ENCODE measurements around the gene MFAP3L.

MFAP3L gene

DNA sequence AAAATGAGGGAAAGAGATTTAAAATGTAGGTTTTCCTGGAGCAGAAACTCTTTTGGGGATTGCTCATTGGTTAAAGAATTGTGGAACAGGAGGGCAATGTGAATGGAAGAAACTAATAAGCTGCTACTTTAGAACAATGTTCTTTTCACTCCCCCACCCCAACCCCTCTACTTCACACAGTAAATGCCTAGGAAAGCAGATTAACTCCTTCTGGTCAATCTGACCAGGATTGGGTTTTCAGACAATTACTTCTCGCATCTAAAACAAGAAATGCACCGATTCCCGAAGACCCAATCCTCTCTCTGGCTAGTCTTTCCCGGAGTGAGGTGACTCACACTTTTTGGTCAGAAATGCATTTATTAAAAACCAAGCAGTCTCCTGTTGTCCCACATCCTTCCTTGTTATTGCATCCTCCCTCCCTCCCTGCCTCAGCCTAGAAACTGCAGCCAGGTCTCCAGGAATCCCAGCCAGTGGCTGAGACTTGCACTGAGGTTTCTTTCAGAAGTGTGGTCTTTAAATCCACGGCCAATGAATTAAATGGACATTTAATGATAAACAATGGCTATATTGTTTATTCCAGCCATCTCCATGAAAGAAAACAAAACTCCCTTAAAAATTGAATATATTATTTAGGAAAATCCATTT lies 21.4 kb downstream of the MFAP3L start:
- Mint-ChIP-seq H3K9me3 (no peaks in the 10 kb centered on the region), H3K27ac (no peak overlapping the region), H3K4me1 (peaks cover 13% of the 10 kb centered on the region), H3K27me3 (no peaks in the 10 kb centered on the region), H3K4me3 (no peak overlapping the region)
- DNase-seq (no peak), ATAC-seq (no peak)

DNA sequence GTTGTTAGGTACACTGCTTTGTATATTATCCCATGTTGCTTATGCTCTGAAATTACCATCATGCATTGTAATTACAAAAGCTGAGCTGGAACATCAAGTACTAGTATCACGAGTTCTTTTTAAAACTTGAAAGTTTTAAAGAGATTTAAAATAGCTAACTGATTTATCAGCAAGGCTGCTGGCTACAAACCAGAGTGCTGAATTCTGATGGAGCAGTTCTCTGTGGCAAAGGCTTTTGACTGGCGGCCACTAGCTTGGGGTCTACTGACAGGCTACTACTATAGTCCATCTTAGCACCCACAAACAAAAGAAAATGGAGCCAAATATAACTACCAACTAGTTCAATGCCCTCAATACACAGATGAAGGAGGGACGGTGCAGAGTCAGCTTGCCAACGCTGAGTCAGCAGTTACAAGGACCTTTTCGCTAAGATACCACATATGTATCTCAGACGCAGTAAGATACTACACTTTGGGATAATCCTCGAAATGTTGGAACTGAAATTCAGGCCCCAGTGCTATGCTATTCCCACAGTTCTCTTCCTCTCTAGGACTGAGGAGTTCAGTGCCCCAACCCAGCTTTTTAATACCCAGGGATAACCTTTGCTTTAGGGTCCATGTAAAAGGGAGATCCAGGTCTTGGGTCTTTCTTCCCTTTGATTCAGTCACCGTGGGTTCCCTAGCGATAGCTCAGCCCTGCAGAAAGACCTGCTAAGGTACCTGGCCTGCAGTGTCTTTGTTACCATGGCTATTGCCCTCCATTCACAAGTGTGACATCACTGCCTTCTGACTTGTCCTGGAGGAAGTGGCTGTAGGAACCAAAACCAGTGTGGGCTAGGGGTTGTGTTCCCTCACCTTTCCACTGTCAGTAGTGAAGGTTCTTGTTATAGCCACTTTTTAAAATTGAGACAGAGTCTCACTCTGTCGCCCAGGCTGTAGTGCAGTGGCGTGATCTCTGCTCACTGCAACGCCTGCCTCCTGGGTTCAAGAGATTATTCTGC lies 22.8 kb downstream of the MFAP3L start:
- H3K27ac Mint-ChIP-seq = peak overlapping the region in 1 of 2 donors; percentile 27
- H3K27me3 Mint-ChIP-seq = no peaks in the 10 kb centered on the region
- ATAC-seq (no peak), DNase-seq (no peak)
- H3K9me3 Mint-ChIP-seq = no peaks in the 10 kb centered on the region
- H3K4me1 Mint-ChIP-seq = peaks cover 9% of the 10 kb centered on the region
- no peak overlapping the region for H3K4me3 Mint-ChIP-seq

DNA sequence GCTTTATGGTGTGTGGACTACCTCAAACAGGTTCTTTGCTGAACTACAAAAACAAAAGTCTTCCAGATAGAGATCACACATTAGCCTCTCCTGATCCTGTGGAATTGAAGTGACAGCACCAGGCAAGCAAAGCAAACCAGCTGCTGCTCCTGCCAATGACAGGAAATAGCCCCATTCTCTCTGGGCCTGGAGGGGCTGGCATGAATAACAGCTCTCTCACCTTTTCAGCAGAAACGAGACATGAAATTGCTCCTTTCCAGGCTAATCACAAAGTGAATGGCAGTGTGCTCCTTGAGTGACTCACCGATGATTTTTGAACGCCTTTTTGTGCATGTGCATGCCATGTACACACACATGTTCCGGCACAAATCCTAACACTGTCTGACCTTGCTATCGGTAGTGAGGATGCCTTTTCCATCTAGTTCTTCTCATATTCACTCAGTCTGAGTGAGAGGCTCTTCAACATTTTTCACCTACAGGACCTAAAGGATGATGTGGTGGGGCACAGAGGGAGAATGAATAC lies 24.4 kb downstream of the MFAP3L start:
- Mint-ChIP-seq H3K27me3 (no peaks in the 10 kb centered on the region), H3K9me3 (no peaks in the 10 kb centered on the region), H3K4me1 (no peaks in the 10 kb centered on the region), H3K4me3 (no peak overlapping the region), H3K27ac (no peak overlapping the region)
- no peak for DNase-seq
- ATAC-seq = no peak

DNA sequence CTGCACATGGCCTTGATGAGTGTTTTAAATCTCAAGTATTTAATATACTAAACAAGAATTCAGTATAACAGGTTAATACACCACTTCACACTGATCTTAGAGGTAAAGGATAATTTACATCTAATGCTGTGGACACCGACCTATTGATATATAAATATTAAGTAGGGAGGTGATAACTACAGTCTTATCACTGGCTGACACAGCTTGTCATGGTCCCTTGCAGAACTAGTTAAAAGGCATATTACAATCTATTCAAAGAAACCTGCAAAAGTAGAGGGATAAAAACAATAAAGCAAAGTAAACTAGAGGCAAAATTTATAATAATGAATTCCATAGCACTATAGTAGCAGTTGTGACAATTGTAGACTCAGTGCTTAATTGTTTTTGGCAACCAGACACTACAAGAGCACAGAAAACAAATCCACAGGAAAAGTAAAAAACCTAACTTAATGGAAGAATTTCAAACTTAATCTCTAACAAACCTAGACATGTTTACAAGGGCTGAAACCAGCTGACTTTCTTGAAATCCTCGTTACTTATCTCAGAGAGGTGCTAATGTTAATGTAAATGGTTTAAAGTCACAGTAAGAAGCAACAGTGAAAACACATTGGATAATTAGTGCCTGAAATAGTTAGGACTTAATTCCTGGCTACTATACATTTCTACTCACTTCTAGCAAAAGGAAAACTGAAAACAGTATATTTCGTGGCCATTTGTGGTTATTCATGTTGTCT lies 25.0 kb downstream of the MFAP3L start:
- Mint-ChIP-seq H3K4me1 (no peaks in the 10 kb centered on the region), H3K27ac (no peak overlapping the region), H3K27me3 (no peaks in the 10 kb centered on the region), H3K4me3 (no peak overlapping the region), H3K9me3 (no peaks in the 10 kb centered on the region)
- ATAC-seq = no peak
- no peak for DNase-seq

DNA sequence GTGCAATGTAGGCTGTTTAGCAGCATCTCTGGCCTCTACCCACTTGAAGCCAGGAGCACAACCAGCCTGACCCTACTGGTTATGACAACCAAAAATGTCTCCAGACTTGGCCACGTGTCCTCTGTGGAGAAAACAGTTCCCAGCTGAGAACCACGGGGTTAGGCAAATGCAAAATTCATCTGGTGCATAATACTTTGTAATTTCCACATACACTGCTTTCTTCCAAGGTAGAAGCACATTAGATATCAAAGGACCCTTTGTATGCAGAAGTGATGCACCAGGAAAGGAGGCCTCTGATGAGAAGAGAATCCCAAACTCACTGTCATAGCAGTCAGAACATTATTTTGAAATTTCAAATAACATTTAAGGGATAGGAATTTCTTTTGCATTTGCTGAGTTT lies 26.3 kb downstream of the MFAP3L start:
- Mint-ChIP-seq H3K4me3 (no peak overlapping the region), H3K9me3 (no peaks in the 10 kb centered on the region), H3K27me3 (no peaks in the 10 kb centered on the region), H3K27ac (no peak overlapping the region), H3K4me1 (no peaks in the 10 kb centered on the region)
- DNase-seq = no peak
- no peak for ATAC-seq

DNA sequence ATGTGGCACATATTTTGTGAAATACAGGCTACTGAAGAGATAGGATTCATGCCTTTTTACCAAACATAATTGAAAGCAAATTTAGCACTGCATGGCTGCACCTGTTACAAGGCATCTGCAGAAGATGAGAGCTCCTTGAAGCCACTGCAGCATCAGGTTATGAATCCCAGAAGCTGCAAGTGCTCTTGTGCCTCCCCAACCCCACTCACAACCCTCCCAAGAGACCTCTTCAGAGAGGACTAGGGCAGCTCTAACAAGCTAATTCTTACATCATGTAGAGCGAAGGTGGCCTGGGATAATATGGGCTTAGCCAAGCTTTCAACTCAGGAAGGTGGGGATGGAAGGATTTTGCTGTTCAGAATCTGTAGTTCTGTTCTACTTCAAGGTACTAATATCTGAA lies 27.2 kb downstream of the MFAP3L start:
- Mint-ChIP-seq H3K27ac (no peak overlapping the region), H3K4me3 (no peak overlapping the region), H3K4me1 (no peaks in the 10 kb centered on the region), H3K27me3 (no peaks in the 10 kb centered on the region), H3K9me3 (no peaks in the 10 kb centered on the region)
- DNase-seq (no peak), ATAC-seq (no peak)

DNA sequence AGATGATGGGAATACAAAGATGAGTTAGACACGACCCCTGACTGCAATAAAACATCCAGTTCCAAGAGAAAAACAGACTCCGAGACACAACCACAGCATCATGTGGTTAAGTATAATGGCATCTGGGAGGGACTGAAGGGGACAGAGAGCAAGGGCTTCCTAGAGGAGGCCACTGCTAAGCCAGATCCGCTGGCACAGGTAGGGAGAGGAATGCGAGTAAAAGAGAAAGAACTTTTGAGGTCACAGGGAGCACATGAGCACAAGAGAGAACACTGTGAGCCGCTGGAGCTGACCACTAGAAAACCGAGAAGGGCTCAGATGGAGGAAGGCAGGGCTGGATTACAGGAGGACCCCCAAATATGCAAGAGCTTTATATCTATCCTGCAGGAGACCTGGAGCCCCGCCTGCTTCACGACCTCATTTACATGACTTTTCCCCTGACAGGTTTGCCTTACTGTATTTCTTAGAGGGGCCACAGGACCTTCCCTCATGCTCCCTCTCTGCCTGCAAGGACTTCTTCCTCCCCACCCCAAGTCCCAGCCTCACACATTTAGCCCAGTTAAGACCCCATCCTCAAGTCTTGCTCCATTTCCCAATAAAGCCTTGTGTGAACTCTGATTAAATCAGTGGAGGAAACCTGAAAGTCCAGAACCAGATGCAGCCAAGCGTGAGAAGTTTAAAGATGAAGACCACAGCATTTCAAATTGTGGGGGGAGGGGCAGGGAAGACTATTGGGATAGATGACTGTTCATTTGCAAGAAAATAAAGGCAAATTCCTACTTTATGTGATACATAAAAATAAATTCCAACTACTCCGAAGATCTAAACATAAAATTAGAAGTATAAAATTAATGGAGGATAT lies 29.6 kb downstream of the MFAP3L start:
- Mint-ChIP-seq H3K27me3 (no peaks in the 10 kb centered on the region), H3K27ac (no peak overlapping the region), H3K4me3 (no peak overlapping the region), H3K4me1 (no peaks in the 10 kb centered on the region), H3K9me3 (peaks cover 0 to 6% of the 10 kb centered on the region in 2 donors)
- no peak for DNase-seq
- no peak for ATAC-seq

DNA sequence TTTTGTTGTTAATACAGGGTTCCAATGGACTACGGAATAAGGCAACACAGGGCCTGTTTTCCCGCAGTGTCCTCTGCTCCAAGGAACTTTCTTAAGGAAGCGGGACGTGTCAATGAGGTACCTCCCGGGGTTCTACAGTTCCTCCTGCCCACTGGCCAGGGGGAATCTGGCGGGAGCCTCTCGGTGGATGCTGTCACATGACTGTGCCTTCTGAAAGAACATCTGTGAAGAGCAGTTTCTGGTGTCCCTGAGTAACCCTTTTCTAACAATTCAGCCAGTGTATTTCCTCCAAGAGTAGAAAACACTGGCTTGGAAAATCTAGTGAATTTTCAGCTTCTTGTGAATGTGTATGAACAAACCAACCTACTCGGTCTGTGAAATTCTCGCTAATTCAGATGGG lies 32.7 kb downstream of the MFAP3L start:
- Mint-ChIP-seq H3K9me3 (peaks cover 0 to 6% of the 10 kb centered on the region in 2 donors), H3K4me1 (no peaks in the 10 kb centered on the region)

DNA sequence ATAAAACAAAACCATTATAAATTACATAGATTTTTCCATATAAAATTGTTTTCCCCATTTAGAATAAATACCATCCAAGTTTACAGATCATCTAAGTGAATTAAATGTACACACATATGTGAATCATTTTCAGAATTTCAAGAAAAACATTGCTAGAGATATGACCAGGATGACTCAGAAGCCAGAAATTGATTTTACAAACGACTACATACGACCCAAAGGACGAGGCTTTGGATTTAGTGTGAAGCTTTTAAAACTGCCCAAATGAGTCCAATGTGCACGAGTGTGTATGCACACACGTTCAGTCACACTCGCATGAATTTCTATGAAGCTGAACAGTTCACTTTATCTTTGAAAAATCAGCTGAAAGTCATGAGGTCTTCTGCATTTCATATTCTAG lies 37.9 kb downstream of the MFAP3L start:
- no peak overlapping the region for H3K4me3 Mint-ChIP-seq
- no peak for DNase-seq

More for the DNA sequence above, 32.7 kb downstream of the MFAP3L start:
- Mint-ChIP-seq H3K27ac (no peak overlapping the region), H3K4me3 (no peak overlapping the region), H3K27me3 (no peaks in the 10 kb centered on the region)
- DNase-seq (no peak), ATAC-seq (no peak)

DNA sequence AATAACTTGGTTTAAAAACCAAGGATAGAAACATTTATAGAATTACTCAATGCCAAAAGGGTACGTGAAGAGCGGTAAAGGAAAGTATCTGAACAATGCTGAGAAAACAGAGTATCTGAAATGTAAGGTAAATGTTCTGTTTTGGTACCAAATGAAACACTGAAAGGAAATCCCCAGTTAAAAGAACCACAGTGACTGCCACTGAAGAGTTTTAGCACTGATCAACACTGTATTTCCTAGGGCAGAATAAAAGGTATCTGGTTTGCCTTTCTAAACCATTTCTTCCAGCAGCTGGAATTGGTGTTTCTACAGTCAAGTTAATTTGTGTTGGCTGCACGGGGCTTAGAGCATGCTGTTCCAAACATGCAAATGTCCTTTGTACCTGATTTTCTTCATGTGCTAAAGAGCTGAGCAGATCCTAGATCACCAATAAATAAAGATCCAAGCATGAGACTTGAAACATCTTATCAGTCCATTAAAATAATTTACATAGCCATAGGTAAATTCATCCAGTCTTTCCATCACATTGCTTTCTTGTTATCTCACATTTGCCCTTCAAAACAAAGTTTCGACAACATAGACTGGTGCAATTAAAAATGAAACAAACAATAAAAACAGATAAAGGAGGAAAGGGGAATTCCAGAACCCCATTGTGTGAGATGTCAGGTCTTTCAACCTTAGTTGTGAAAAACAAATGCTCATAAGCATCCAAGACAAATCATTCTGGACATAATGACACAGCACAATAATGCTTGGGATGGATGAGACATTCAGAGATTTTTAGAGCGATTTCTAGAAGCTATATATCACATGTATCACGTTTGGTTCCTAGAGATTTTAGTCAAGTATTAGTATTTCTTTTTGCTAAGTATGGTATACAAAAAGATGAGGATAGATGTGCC lies 38.6 kb downstream of the MFAP3L start:
- Mint-ChIP-seq H3K9me3 (peaks cover 0 to 6% of the 10 kb centered on the region in 2 donors), H3K4me1 (no peaks in the 10 kb centered on the region), H3K27ac (no peak overlapping the region), H3K4me3 (no peak overlapping the region), H3K27me3 (peaks cover 7% of the 10 kb centered on the region)
- DNase-seq (no peak), ATAC-seq (no peak)

More for the DNA sequence above, 37.9 kb downstream of the MFAP3L start:
- Mint-ChIP-seq H3K27ac (no peak overlapping the region), H3K4me1 (no peaks in the 10 kb centered on the region), H3K27me3 (peaks cover 7% of the 10 kb centered on the region), H3K9me3 (peaks cover 0 to 6% of the 10 kb centered on the region in 2 donors)
- no peak for ATAC-seq

DNA sequence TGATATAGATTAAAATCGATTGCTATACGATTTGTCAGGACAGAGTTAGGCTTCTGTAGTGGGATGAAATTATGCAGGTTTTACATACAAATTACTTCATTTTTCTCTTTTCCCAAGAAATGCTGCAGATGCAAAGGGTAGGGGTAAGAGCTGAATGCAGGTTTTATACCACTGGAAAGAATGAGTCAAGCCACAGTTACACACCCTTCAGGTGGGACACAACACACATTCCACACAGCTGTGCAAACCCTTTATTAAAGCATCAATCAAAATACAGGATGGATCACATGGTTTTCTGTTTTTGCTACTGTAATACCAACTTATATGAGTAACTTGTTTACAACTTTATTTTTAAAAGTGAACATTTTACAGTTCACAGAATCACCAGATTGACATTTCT lies 39.8 kb downstream of the MFAP3L start:
- ATAC-seq (no peak), DNase-seq (no peak)
- no peaks in the 10 kb centered on the region for H3K4me1 Mint-ChIP-seq
- H3K4me3 Mint-ChIP-seq = no peak overlapping the region
- peaks cover 7% of the 10 kb centered on the region for H3K27me3 Mint-ChIP-seq
- no peaks in the 10 kb centered on the region for H3K9me3 Mint-ChIP-seq
- H3K27ac Mint-ChIP-seq = no peak overlapping the region

DNA sequence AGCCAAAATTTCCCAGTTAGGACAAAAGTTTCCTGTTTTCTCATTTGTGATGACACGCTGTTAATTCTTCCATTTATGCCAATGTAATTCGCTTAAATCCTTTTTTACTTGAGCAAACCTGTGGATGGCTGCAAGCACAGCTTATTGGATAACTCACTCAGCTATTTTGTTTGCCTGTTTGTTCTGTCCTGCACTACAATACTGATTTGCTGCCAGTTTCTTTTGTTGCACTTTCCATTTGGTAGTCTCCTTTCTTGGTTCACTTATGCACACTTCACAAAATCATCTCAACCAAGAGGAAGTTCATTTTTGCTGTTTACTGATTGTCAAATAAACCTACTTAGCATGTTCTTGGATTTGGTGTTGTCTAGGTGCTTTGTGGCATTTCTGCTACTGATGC lies 40.3 kb downstream of the MFAP3L start:
- no peak for ATAC-seq
- no peaks in the 10 kb centered on the region for H3K9me3 Mint-ChIP-seq
- DNase-seq = no peak
- H3K27ac Mint-ChIP-seq = no peak overlapping the region
- H3K4me1 Mint-ChIP-seq = no peaks in the 10 kb centered on the region
- H3K27me3 Mint-ChIP-seq = peaks cover 7% of the 10 kb centered on the region
- no peak overlapping the region for H3K4me3 Mint-ChIP-seq

DNA sequence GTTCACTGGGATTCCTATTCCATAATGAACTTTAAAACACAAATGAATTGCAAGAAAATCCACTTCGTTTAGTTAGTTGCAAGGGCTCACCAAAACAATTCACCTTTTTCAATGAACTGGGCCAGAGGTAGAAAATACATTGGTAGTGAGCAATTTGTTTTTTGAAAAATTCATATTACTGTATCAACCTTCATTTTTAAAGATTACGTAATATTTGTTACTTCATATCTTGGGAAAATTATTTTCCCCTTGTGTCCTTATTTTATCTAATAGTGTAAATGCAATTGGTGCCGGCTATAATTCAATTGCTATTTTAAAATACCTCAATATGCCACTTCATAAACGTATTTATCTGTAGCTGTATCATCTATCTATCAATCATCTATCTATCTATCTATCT lies 41.5 kb downstream of the MFAP3L start:
- no peaks in the 10 kb centered on the region for H3K4me1 Mint-ChIP-seq
- H3K9me3 Mint-ChIP-seq = no peaks in the 10 kb centered on the region
- DNase-seq (no peak), ATAC-seq (no peak)
- no peak overlapping the region for H3K4me3 Mint-ChIP-seq
- H3K27ac Mint-ChIP-seq = no peak overlapping the region
- H3K27me3 Mint-ChIP-seq = peaks cover 7% of the 10 kb centered on the region

DNA sequence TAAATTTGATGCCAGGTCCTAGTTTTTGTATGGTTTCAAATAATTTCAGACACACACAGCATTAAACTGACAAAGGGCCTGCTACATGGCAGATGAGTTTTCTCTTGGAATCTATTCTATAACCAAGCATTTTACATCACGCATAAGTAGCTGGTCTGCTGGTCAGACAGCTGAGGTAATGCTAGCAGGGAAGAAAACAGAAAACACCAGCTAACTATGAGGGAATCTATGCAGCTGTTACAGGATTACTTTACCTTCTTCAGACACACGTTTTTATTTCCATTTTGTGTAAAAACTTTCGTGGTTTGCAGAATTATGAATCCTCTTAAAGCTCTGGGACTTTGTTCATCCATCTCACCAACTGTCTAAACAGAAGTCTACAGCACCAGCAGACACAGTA lies 42.0 kb downstream of the MFAP3L start:
- H3K27ac Mint-ChIP-seq = no peak overlapping the region
- H3K9me3 Mint-ChIP-seq = no peaks in the 10 kb centered on the region
- no peaks in the 10 kb centered on the region for H3K4me1 Mint-ChIP-seq
- H3K4me3 Mint-ChIP-seq = no peak overlapping the region
- no peak for DNase-seq
- peaks cover 7% of the 10 kb centered on the region for H3K27me3 Mint-ChIP-seq
- no peak for ATAC-seq
